GM08714 (cell line): Measurements from ENCODE around the gene RIMBP2.

Source experiments
- H3K4me3 ChIP-seq: fragments of 200-500 bp; sonication (Bioruptor generic); 2 replicates; pipeline ENCODE4 v1.5.1; 2014; ENCODE audit warnings: mild to moderate bottlenecking, low read length, inconsistent platforms
- ZNF274 ChIP-seq: IDR thresholded peaks from 2 replicates; pipeline ENCODE4 v1.6.1; 2012; ENCODE audit warnings: mild to moderate bottlenecking, low read depth, low read length

RIMBP2 gene

DNA sequence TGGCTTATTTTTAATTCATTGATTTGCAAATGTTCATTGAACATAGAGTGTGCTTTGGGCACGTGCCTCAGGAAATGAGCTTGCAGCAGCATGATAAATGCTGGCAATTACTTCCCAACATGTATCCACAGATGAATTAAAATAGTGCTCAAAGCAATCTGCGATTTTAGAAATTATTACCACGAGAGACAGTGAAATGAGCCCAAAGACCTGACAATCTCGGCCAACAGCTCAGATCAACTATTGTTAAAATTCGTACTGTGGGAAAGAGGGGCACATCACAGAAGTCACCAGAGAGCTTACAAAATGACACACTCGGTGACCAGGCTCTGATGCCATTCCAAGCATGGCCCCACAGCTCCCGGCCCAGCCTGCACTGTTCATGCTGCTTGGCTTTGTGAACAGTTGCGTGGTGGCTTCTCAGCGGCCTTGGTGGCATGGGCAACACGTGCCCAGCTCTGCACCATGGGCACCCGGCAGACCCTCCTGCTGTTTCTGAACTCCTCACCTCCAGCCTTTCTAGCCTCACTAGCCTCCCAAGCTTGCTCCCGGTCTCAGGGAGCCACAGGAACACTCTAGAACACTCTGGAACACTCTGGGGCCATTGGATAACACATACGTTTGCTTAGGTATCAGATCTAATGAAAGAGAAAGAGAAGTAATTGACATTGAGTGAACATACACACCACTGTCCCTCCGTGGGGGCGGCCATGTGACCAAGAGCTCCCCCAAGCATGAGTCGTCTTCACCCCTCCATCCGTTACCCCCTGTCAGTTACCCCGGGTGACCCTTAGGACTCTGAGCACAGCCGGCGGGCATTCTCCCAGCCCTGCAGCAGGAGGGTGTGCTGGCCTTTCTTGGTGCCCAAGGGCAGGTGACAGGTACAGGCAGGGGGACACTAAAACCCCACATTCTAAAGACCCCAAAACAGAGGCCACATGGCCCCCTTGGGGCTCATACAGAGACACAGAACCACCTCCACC, 28.0 kb downstream of the RIMBP2 start:
- H3K4me3 ChIP-seq, result no peak overlapping the region
- TF ChIP-seq ZNF274, result no peak

DNA sequence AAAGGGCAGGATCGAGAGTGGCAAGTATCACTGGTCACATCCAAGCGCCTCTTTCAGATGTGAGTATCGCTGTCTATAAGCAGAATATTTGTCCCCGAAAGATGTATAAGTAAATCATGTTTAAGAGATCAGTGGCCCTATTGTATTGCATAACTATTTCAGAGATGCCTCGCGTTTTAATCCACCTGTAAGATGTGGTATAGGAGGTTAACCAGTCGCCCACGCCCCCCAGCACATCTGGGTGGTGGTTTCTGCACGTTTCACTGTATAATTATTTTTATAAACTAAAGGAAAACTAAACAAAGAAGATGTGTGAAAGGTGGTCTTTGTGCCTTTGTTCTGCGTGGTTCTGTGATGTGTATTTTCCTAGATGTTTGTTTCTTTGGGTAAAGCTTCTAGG, 28.9 kb downstream of the RIMBP2 start:
- TF ChIP-seq ZNF274, result no peak
- no peak overlapping the region for H3K4me3 ChIP-seq

DNA sequence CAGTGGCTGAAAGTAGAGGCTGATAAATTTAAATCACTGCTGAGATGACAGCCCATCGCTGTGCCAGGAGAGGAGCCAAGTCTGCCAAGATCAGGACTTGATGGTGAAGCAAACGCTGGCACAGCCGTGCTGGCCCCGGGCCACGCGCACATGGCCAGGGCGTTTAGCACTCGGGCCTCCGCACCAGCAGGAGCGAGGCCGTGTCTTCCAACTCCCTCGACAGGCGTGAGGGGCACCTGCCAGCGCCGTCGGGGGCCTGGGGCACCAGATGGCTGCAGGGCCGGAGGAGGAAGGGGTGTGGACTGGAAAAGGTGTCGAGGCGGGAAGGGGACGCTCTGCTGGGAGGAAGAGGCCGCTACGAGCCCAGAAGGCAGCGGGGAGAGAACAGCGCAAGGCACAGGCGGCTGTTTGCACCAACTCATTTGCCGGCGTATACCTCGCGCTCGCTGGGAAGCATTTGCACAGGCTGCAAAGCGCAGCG, 29.5 kb downstream of the RIMBP2 start:
- no peak overlapping the region for H3K4me3 ChIP-seq
- no peak for TF ChIP-seq ZNF274

DNA sequence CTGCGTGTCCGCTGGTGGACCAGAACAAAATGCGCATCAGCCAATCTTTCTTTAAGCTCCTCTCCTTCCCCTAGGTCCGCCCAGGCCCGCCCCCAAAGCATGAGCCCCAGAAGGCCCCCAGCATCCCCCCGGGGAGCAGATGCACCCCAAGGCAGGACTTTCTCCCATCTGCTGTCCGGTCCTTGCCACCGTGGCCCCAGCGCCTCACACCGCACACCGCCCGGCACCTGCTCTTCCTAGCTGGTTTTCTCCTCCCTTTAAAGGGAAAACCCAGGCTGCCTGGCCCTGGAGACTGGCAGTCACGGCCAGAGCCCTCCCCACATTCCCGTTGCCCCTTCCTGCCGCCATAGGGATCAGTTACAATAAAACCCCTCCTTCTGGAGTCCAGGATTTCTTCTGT, 30.2 kb downstream of the RIMBP2 start:
- TF ChIP-seq ZNF274, result no peak

GRCh38 chr12:130685250-130685787, 30.8 kb downstream of the RIMBP2 start:
- no peak for TF ChIP-seq ZNF274

More for the DNA sequence above, 30.2 kb downstream of the RIMBP2 start:
- no peak overlapping the region for H3K4me3 ChIP-seq

DNA sequence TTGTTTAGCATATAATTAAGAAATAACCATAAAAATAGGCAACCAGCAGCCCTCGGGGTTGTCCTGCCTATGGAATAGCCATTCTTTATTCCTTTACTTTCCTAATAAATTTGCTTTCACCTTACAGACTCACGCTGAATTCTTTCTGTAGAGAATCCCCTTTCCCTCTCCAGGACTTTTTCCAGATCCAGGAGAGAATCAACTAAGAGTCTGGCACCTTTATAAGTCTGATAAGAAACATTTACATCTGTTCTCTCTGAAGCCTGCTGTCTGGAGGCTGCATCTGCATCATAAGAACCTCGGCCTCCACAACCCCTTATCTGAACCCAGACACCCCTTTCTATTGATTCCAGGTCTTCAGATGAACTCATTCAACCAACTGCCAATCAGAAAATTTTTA, 32.3 kb downstream of the RIMBP2 start:
- TF ChIP-seq ZNF274, result no peak
- no peak overlapping the region for H3K4me3 ChIP-seq

More at GRCh38 chr12:130685250-130685787, 30.8 kb downstream of the RIMBP2 start:
- no peak overlapping the region for H3K4me3 ChIP-seq

GRCh38 chr12:130683080-130683479, 33.0 kb downstream of the RIMBP2 start:
- H3K4me3 ChIP-seq, result no peak overlapping the region
- no peak for TF ChIP-seq ZNF274

DNA sequence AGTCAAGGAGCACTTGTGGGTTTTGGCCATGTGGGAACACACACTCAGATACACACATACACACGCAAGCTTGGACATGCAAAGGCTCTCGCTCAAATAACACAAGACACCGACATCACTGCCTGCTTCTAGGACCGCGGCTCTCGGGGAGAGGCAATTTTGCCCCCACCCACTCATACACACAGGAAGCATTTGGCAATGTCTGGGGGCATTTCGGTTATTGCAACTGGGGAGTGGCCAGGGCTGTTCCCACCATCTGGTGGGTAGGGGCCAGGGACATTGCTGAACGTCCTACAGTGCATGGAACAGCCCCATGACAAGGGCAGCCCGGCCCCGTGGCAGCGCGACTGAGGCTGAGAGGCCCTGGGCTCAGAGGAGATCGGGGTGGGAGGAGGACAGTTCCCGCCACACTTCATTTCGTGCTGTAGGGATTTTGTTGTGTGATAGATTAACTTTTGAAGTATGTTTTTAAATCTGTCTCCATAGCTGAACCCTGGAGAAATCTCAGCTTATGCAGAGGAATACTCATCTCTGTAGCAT, 35.6 kb downstream of the RIMBP2 start:
- H3K4me3 ChIP-seq, result no peak overlapping the region
- TF ChIP-seq ZNF274, result no peak

DNA sequence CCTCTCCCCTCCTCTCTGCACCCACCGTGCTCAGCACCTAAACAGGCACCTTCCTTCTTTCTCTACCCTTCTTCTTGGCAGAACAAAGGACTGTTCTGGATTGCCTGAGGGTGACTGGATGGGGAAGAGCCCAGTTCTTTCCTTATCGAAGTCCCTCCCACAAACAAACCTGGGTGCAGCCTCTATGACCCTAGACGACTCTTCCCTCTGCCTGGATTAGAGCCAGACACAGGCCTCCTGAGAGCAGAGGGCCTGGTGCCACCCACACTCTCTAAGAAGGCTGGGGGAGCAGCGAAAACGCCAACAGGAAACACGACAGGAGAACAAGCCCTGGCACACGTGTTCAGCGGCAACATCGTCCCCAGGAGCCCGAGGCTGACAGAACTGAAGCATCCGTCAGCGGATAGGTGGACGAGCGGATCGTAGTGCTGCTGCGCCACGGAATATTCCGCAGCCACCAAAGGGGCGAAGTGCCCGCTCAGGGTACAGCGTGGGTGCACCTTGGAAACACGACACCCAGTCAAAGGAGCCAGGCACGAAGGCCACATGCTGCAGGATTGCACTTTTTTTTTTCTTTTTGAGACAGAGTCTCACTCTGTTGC, 38.0 kb downstream of the RIMBP2 start:
- no peak overlapping the region for H3K4me3 ChIP-seq
- TF ChIP-seq ZNF274, result no peak

GRCh38 chr12:130675791-130676190, 40.3 kb downstream of the RIMBP2 start:
- no peak for TF ChIP-seq ZNF274

GRCh38 chr12:130675121-130675520, 41.0 kb downstream of the RIMBP2 start:
- no peak overlapping the region for H3K4me3 ChIP-seq
- no peak for TF ChIP-seq ZNF274

More at GRCh38 chr12:130675791-130676190, 40.3 kb downstream of the RIMBP2 start:
- no peak overlapping the region for H3K4me3 ChIP-seq

GRCh38 chr12:130674676-130675075, 41.4 kb downstream of the RIMBP2 start:
- TF ChIP-seq ZNF274, result no peak
- no peak overlapping the region for H3K4me3 ChIP-seq

- no peak for TF ChIP-seq ZNF274
- H3K4me3 ChIP-seq, result no peak overlapping the region
Measured at GRCh38 chr12:130673036-130673705, 42.9 kb downstream of the RIMBP2 start.

GRCh38 chr12:130672089-130672820, 43.8 kb downstream of the RIMBP2 start:
- H3K4me3 ChIP-seq, result no peak overlapping the region
- TF ChIP-seq ZNF274, result no peak
